IPS-18c (cell line): ENCODE data around the gene TMOD3.
"Not testable (repeated sequence)": the region's sequence is repeated elsewhere in the genome, so short reads cannot be mapped to it uniquely, and the experiment has no call there.

Experiments used
- H3K4me3 ChIP-seq: 2 replicates; pipeline ENCODE4 v1.7.0; 2013; ENCODE audit warnings: low read depth, mild to moderate bottlenecking, low read length, moderate library complexity; ENCODE audit not compliant: insufficient read depth
- H3K9me3 ChIP-seq: one replicate; pipeline ENCODE4 v1.6.1; 2013; ENCODE audit warnings: mild to moderate bottlenecking, low read length, moderate library complexity; ENCODE audit not compliant: control insufficient read depth, insufficient read depth

The TMOD3 gene

GRCh38 chr15:51878446-51879386 is 49.3 kb downstream of the TMOD3 start:
- Histone ChIP-seq H3K9me3 (no peaks in the 10 kb centered on the region), H3K4me3 (no peak overlapping the region)

- H3K9me3 ChIP-seq: no peaks in the 10 kb centered on the region
- H3K4me3 ChIP-seq: no peak overlapping the region
Measured at GRCh38 chr15:51879555-51879954, 50.1 kb downstream of the TMOD3 start.

- Histone ChIP-seq H3K4me3 (no peak overlapping the region), H3K9me3 (no peaks in the 10 kb centered on the region)
Measured at GRCh38 chr15:51883271-51883837, 53.9 kb downstream of the TMOD3 start.

DNA sequence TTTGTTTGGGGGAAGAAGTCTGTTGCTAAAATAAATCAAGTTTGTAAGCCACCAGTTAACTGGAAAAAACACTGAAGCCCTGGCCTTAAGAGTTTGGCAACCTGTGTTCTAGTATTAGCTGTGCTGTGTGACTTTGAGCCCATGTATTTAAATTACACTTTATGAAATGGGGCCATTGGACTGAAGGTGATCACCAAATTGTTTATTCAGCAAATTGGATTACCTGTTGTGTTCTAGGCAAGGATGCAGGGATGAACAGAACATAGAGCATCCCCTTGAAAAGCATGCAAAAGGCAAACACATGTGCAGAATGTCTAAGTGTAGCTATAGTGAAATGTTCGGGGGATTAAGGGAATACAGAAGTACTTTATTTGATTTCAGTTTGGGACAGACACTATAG is 54.6 kb downstream of the TMOD3 start:
- no peaks in the 10 kb centered on the region for H3K9me3 ChIP-seq
- no peak overlapping the region for H3K4me3 ChIP-seq

DNA sequence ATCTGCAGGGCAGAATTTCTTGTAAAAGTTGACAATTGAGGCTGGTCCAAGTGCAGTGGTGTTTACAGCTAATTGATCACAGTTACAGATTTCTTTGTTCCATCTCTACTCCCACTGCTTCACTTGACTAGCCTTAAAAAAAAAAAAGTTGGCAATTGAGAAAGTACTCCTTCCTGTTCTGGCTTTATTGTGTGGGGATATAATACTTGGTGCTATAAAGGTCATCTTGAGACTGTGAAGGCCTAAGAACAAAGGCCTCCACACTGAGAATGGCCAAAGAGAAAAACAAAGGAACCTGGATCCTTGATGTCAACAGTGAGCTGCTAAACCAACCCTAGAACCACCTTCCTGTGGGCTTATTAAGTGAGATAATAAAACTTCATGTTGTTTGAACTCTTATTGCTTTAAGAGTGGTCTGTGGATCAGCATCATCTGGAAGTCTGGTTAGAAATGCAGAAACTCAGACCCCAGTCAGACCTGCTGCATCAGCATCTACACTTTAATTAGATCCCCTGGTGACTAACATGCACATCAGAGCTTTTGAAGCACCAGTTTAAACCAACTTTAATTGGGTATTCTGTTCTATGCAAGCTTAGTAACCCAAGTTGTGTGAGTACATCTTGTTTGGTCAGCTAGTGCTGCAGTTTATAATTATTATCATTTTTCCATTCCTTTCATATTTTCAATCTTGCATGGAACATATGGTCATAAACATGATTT is 55.2 kb downstream of the TMOD3 start:
- Histone ChIP-seq H3K9me3 (no peaks in the 10 kb centered on the region), H3K4me3 (no peak overlapping the region)

- H3K4me3 ChIP-seq, H3K9me3 ChIP-seq: not testable (repeated sequence)
Measured at GRCh38 chr15:51885758-51886157, 56.3 kb downstream of the TMOD3 start.

GRCh38 chr15:51887887-51888592 is 58.6 kb downstream of the TMOD3 start:
- no peak overlapping the region for H3K4me3 ChIP-seq
- H3K9me3 ChIP-seq: no peaks in the 10 kb centered on the region

DNA sequence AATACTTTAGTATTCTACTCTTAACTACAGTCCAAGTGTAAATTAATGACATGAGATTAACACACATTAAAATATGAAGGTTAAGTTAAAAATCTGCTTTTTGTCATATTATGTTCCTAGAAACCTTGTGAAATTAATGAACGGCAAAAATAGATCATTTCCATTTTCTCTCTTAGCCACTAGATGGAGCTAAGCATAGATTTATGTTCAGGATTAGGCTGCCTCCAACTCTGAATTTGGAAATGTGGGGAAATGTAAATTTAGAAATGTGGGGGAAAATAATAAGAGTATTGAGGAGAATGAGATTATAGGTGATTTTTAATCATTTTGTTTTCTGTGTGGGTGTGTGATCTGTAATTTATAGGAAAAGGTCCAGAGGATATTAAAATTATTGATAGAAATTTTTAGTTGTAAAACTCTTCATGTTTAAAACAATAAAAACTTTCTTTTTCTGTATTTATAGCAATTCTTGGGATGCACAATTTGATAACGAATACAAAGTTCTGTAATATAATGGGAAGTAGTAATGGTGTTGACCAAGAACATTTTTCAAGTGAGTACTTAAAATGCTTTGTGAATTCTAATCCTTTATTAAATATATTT is 59.2 kb downstream of the TMOD3 start:
- Histone ChIP-seq H3K4me3 (no peak overlapping the region), H3K9me3 (no peaks in the 10 kb centered on the region)

DNA sequence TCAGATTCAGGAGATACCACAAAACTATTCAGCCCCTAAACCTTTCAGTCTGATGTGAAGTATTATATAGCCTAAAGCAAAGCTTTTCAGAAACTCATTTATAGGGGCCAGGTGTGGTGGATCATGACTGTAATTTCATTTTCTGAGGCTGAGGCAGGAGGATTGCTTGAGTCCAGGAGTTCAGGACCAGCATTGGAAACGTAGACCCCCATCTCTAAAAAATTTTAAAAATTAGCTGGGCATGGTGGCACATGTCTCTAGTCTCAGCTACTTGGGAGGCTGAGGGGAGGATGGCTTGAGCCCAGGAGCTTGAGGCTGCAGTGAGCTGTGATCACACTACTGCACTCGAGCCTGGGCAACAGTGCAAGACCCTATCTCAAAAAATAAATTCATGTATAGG is 60.0 kb downstream of the TMOD3 start:
- H3K4me3 ChIP-seq: no peak overlapping the region
- H3K9me3 ChIP-seq: no peaks in the 10 kb centered on the region

- no peak overlapping the region for H3K4me3 ChIP-seq
- no peaks in the 10 kb centered on the region for H3K9me3 ChIP-seq
Measured at GRCh38 chr15:51904421-51904820, 75.0 kb downstream of the TMOD3 start.

DNA sequence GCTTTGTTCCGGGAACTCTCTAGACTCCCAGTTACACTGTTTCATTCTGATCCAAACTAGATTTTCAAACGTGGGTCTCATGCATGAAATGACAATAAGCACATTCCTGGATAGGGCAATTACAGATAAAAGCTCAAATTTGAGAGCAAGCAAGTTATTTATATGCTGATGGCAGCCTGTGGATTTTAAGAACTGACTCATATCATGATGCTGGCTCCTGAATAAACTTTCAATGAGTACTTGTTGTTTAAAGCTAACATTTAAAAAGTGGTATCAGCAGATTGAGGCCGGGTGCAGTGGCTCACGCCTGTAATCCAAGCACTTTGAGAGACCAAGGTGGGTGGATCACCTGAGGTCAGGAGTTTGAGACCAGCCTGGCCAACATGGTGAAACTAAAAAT is 75.5 kb downstream of the TMOD3 start:
- Histone ChIP-seq H3K9me3 (no peaks in the 10 kb centered on the region), H3K4me3 (no peak overlapping the region)

DNA sequence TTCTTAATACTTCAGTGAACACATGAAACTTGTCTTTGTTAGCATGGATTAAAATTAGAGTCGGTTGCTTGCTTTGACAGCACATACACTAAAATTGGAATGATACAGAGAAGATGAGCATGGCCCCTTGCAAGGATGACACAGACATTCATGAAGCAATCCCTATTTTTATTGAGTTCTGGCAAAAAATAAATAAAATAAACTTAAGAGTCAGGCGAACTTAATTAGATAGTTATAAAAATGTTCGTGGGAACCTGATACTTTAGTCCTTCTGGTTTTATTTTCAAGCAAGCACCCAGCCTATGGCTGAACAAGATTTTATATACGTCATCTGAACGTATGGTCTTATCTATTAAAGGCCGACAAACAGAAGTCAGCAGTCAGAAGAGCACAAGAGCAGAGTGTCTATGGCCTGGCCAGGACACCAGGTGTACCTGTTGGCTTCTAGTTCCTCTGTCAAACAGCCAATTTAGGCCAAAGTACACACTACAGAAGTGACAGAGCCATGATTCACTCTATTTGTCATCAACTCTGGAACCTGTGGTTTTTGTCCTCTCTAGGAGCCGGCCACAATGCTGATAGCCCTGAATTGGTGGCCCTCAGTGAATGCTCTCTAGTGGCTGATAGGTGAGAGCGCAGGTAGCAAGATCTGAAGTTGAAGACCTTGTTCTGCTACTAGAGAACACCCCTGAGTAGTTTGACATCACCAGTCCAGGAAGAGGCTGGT is 77.8 kb downstream of the TMOD3 start:
- no peaks in the 10 kb centered on the region for H3K9me3 ChIP-seq

GRCh38 chr15:51908316-51908715 is 78.9 kb downstream of the TMOD3 start:
- Histone ChIP-seq H3K4me3 (no peak overlapping the region), H3K9me3 (no peaks in the 10 kb centered on the region)

More for the DNA sequence above, 77.8 kb downstream of the TMOD3 start:
- no peak overlapping the region for H3K4me3 ChIP-seq

DNA sequence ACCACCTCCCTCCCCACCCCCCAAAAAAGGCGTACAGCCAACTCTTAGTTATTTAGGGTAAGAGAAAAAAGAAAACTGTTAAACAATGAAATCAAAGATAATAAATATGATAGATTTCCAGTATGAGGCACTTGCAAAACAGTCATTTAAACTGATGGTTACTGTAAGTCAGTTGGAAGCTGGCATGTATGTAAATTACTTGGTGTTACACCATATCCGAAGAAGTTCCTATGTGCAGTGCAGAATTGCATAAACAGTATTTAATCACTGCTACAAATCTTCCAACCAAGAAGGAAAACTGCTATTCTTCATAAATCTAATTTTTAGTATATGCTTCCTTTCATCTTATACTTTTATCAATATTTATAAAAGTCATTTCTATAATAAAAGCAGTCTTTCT is 80.1 kb downstream of the TMOD3 start:
- no peaks in the 10 kb centered on the region for H3K9me3 ChIP-seq
- H3K4me3 ChIP-seq: no peak overlapping the region

- no peaks in the 10 kb centered on the region for H3K9me3 ChIP-seq
- no peak overlapping the region for H3K4me3 ChIP-seq
Measured at GRCh38 chr15:51912528-51912927, 83.1 kb downstream of the TMOD3 start.

DNA sequence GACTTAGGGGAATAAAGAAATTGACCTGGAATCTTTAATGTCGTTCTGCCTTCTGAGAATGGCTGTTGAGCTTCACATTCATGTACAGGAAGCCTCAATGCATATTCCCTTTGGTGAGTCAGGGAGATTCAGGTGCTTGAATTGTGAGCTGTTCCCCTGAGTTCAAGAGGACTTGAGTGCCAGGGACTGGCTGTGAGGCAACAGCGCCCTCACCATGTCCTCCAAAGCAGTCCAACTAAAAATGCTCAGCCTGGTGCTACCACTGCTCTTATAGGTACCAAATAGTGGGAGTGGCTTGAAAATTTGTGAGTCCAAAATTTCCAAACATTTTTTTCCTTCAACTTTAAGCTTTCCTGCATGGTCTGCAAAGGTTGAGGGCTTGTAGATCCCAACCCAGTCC is 88.0 kb downstream of the TMOD3 start:
- no peaks in the 10 kb centered on the region for H3K9me3 ChIP-seq
- H3K4me3 ChIP-seq: no peak overlapping the region
